SU-DHL-6 (cell line): ENCODE data around the gene ARL15.

ENCODE experiments used
- H2AFZ ChIP-seq: fragments of 200-600 bp; sonication (generic); 2 replicates; pipeline ENCODE4 v1.6.1; 2014; ENCODE audit warnings: low read depth, mild to moderate bottlenecking, moderate library complexity, mixed read lengths, antibody characterized with exemption, low read length; ENCODE audit not compliant: severe bottlenecking
- H3F3A ChIP-seq: fragments of 200-600 bp; shearing (Covaris generic); 2 replicates; pipeline ENCODE4 v1.6.0; 2016; ENCODE audit warnings: antibody characterized with exemption, mild to moderate bottlenecking; ENCODE audit not compliant: insufficient read depth
- H3K27ac ChIP-seq: fragments of 200-600 bp; sonication (generic); 2 replicates; pipeline ENCODE4 v1.5.1; 2016; ENCODE audit warnings: low read depth, mild to moderate bottlenecking, low read length, moderate library complexity, mixed read lengths
- H3K27me3 ChIP-seq: fragments of 200-600 bp; sonication (generic), shearing (Covaris generic); 2 replicates; pipeline ENCODE4 v1.6.0; 2014; ENCODE audit warnings: mild to moderate bottlenecking, low read length
- H3K36me3 ChIP-seq: fragments of 200-600 bp; sonication (generic); 2 replicates; pipeline ENCODE4 v1.6.1; 2014; ENCODE audit warnings: mild to moderate bottlenecking, low read length, mixed read lengths
- H3K4me2 ChIP-seq: fragments of 300-600, 200-600 bp; shearing (Covaris generic), sonication (generic); 2 replicates; pipeline ENCODE4 v1.6.0; 2014; ENCODE audit warnings: low read length, low read depth, mild to moderate bottlenecking; ENCODE audit not compliant: poor library complexity, severe bottlenecking
- H3K4me3 ChIP-seq: fragments of 200-600 bp; sonication (generic); 2 replicates; pipeline ENCODE4 v1.5.1; 2014; ENCODE audit warnings: antibody characterized with exemption, low read length, mild to moderate bottlenecking, mixed read lengths; ENCODE audit not compliant: insufficient read depth, poor library complexity, severe bottlenecking
- H3K79me2 ChIP-seq: fragments of 200-600 bp; sonication (generic); 2 replicates; pipeline ENCODE4 v1.6.1; 2014; ENCODE audit warnings: mild to moderate bottlenecking, low read length, moderate library complexity; ENCODE audit not compliant: insufficient read depth
- H3K9ac ChIP-seq: fragments of 200-600 bp; sonication (generic); 2 replicates; pipeline ENCODE4 v1.7.0; 2014; ENCODE audit warnings: mild to moderate bottlenecking, low read length
- H3K9me2 ChIP-seq: fragments of 200-600 bp; sonication (generic); replicated peaks from 2 replicates; pipeline ENCODE4 v1.6.1; 2014; ENCODE audit warnings: low read length; ENCODE audit not compliant: insufficient read depth
- H3K9me3 ChIP-seq: fragments of 200-600 bp; sonication (generic); 2 replicates; pipeline ENCODE4 v1.6.1; 2014; ENCODE audit warnings: low read length, mixed read lengths; ENCODE audit not compliant: insufficient read depth
- H4K20me1 ChIP-seq: fragments of 200-600 bp; sonication (generic); 2 replicates; pipeline ENCODE4 v1.6.1; 2014; ENCODE audit warnings: low read depth, mild to moderate bottlenecking, antibody characterized with exemption, low read length, moderate library complexity, mixed read lengths
- CTCF ChIP-seq: fragments of 200-600 bp; sonication (generic); IDR thresholded peaks from one replicate; pipeline ENCODE4 v1.5.1; 2017; ENCODE audit warnings: antibody characterized with exemption, mild to moderate bottlenecking, low read length, moderate library complexity; ENCODE audit not compliant: insufficient read depth, poor library complexity, severe bottlenecking
- EZH2phosphoT487 ChIP-seq: fragments of 200-600 bp; sonication (generic), shearing (Covaris generic); conservative IDR thresholded peaks from 2 replicates; pipeline ENCODE4 v1.6.1; 2018; ENCODE audit warnings: mild to moderate bottlenecking, antibody characterized with exemption, low read length, moderate library complexity, mixed read lengths

The ARL15 gene

GRCh38 chr5:54162184-54162583 is 148.2 kb downstream of the ARL15 start:
- H3K27ac ChIP-seq = no peak overlapping the region
- no peak overlapping the region for H2AFZ ChIP-seq
- no peak overlapping the region for H3K4me2 ChIP-seq
- no peaks in the 10 kb centered on the region for H3K9me3 ChIP-seq
- no peaks in the 10 kb centered on the region for H4K20me1 ChIP-seq
- no peak for TF ChIP-seq EZH2phosphoT487
- TF ChIP-seq CTCF = no peak
- no peak overlapping the region for H3K4me3 ChIP-seq
- no peaks in the 10 kb centered on the region for H3K27me3 ChIP-seq
- no peaks in the 10 kb centered on the region for H3F3A ChIP-seq
- H3K36me3 ChIP-seq = peaks cover 5% of the 10 kb centered on the region; the same call in 1 of the 2 replicates
- no peak overlapping the region for H3K9ac ChIP-seq
- H3K9me2 ChIP-seq = no peaks in the 10 kb centered on the region
- no peaks in the 10 kb centered on the region for H3K79me2 ChIP-seq

GRCh38 chr5:54160329-54160728 is 150.0 kb downstream of the ARL15 start:
- Histone ChIP-seq H3K27ac (no peak overlapping the region), H3K9me2 (no peaks in the 10 kb centered on the region), H3K79me2 (no peaks in the 10 kb centered on the region), H3K9me3 (no peaks in the 10 kb centered on the region), H3K27me3 (no peaks in the 10 kb centered on the region), H3K4me2 (no peak overlapping the region), H3K9ac (no peak overlapping the region), H3K4me3 (no peak overlapping the region), H2AFZ (no peak overlapping the region), H4K20me1 (no peaks in the 10 kb centered on the region), H3K36me3 (peaks cover 5% of the 10 kb centered on the region; the same call in 1 of the 2 replicates), H3F3A (no peaks in the 10 kb centered on the region)
- no peak for TF ChIP-seq CTCF
- TF ChIP-seq EZH2phosphoT487 = no peak

GRCh38 chr5:54159893-54160195 is 150.5 kb downstream of the ARL15 start:
- H4K20me1 ChIP-seq = no peaks in the 10 kb centered on the region
- no peaks in the 10 kb centered on the region for H3K27me3 ChIP-seq
- TF ChIP-seq EZH2phosphoT487 (no peak), CTCF (no peak)
- H3K27ac ChIP-seq = no peak overlapping the region
- no peak overlapping the region for H3K4me2 ChIP-seq
- no peaks in the 10 kb centered on the region for H3K9me2 ChIP-seq
- no peak overlapping the region for H3K4me3 ChIP-seq
- H3K79me2 ChIP-seq = no peaks in the 10 kb centered on the region
- peaks cover 5% of the 10 kb centered on the region; the same call in 1 of the 2 replicates for H3K36me3 ChIP-seq
- no peaks in the 10 kb centered on the region for H3K9me3 ChIP-seq
- no peak overlapping the region for H3K9ac ChIP-seq
- H2AFZ ChIP-seq = no peak overlapping the region
- no peaks in the 10 kb centered on the region for H3F3A ChIP-seq
